Stimulated activated CD8-positive, alpha-beta memory T cell treated with anti-CD3 and anti-CD28 coated beads, Interleukin-7, amount 100 ng/mL, for 4 hours (primary cell): Measurements from ENCODE around the gene TUBB2A.
A peak's percentile ranks its signal among the peaks of the same experiment; 100 is the strongest.

Source experiments
- DNase-seq, 2 donors: peaks; one replicate each; pipeline ENCODE4 v3.0.0-alpha.2; 2020; ENCODE audit warnings: low read depth in 2 of 2

Gene TUBB2A

GRCh38 chr6:3119040-3119723 is 38.2 kb downstream of the TUBB2A start:
- DNase-seq: no peak

GRCh38 chr6:3118353-3119039 is 38.8 kb downstream of the TUBB2A start, which contains the start of gene BPHL:
TSS of gene BPHL (plus strand) at chr6:3118711. CDS start at chr6:3118741, 30 bp downstream.
- DNase-seq: peak; percentile 97 to 98

- no peak for DNase-seq
Measured at GRCh38 chr6:3117912-3118352, 39.4 kb downstream of the TUBB2A start.

GRCh38 chr6:3114377-3114776 is 43.0 kb downstream of the TUBB2A start:
- DNase-seq: no peak

- no peak for DNase-seq
Measured at GRCh38 chr6:3109761-3110160, 47.6 kb downstream of the TUBB2A start.

DNA sequence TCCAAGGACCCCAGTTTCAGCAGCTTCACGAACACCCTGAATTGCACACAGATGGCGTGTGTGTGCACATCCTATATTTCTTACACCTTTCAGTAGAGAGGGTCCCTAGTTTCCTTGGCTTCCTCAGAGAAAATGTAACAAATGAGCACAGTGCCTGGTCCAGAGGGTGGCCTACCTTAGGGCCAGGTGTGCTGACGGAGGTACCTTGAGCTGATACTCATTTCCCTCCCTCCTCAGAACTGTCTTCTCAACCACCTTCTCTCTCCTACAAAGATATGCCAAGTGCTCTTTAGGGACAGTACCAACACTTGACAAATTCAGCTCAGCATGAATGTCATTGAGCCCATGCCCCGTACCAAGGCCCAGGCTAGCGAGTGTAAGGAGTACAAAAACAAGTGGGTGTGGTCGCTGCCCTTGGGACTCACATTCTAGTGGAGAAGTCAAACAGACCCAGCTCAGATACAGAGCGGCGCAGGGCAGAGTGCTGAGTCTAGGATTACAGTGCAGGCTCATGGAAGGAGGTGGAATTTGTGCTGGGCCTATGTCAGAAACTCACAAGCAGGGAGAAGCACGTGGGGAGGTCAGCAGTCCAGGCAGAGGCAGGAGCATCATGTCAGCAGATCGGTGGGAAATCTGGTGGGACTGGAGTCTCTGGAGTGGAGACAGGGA is 48.5 kb downstream of the TUBB2A start:
- DNase-seq: no peak
